HCT116 (cell line): ENCODE results near the gene NEUROD2. TPM values are rescaled to one million over a fixed set of nuclear protein-coding genes. Genes with fewer than 3 reads are reported as not detected.

Source experiments
- ATAC-seq: fragments of 200-7000 bp; cut with Tn5 transposase; 2 replicates; pipeline ENCODE4 v1.9.1; 2020; ENCODE audit warnings: mild to moderate bottlenecking, moderate library complexity
- BruUV-seq: library from RNA; stranded (reverse); fragments of 400-500 nt; replicated peaks from 2 replicates; lab custom pipeline; 2021; lab: Mats Ljungman, UMichigan
- CTCF ChIA-PET: fragments of 300-600 bp; sonication (Branson Sonifier 250); formaldehyde crosslinking; loops from one replicate; lab custom pipeline; 2021; ENCODE audit warnings: antibody characterized with exemption; lab: Charles Lee
- POLR2A ChIA-PET: fragments of 300-600, 350-600 bp; sonication (Branson Sonifier 250); formaldehyde crosslinking; loops from one replicate; lab custom pipeline; 2021; ENCODE audit warnings: antibody characterized with exemption; lab: Charles Lee
- RAD21 ChIA-PET, 2 experiments: fragments of 300-600 bp; sonication (Branson Sonifier 250); formaldehyde crosslinking; loops; one replicate each; lab custom pipeline; 2023; ENCODE audit warnings: low total read pairs in 2 of 2; ENCODE audit not compliant: uncharacterized antibody in 2 of 2, unreplicated experiment in 2 of 2, low non-redundant PET in 1 of 2; lab: Charles Lee
- DNase-seq: peaks from one replicate; pipeline ENCODE4 v3.0.0-alpha.2; 2010; ENCODE audit warnings: low read depth, low spot score
- H2AFZ ChIP-seq: fragments of 200-600 bp; shearing (Covaris generic), sonication (generic); 2 replicates; pipeline ENCODE4 v1.6.1; 2017; ENCODE audit warnings: low read depth, mixed run types, mixed read lengths, antibody characterized with exemption, low read length; ENCODE audit not compliant: poor library complexity, severe bottlenecking
- H3K27ac ChIP-seq: 2 replicates; pipeline ENCODE4 v1.5.1; 2012; ENCODE audit warnings: low read depth, low read length
- H3K27me3 ChIP-seq: fragments of 200-600 bp; sonication (generic); 2 replicates; pipeline ENCODE4 v1.6.1; 2016; ENCODE audit warnings: mixed run types, low read length, mixed read lengths; ENCODE audit not compliant: insufficient read depth
- H3K36me3 ChIP-seq, 2 experiments: fragments of 200-500 bp in 1 of 2; fragments of 200-600 bp in 1 of 2; sonication (Bioruptor generic) in 1 of 2; sonication (generic) in 1 of 2; 2 replicates each; pipeline versions ENCODE4 v1.5.1 to v1.6.1; 2014 to 2016; ENCODE audit warnings: low read length in 2 of 2, inconsistent platforms in 1 of 2, mixed read lengths in 1 of 2, mixed run types in 1 of 2; ENCODE audit not compliant: insufficient read depth in 2 of 2, control insufficient read depth in 1 of 2
- H3K4me1 ChIP-seq, 2 experiments: fragments of 200-600 bp in 1 of 2; sonication (generic) in 1 of 2; 2 replicates each; pipeline versions ENCODE4 v1.5.1 to v1.6.1; 2012 to 2017; ENCODE audit warnings: low read length in 2 of 2, inconsistent platforms in 1 of 2, mild to moderate bottlenecking in 1 of 2, mixed read lengths in 1 of 2, mixed run types in 1 of 2, moderate library complexity in 1 of 2; ENCODE audit not compliant: insufficient read depth in 2 of 2, control insufficient read depth in 1 of 2
- H3K4me2 ChIP-seq: fragments of 200-600 bp; sonication (generic); 2 replicates; pipeline ENCODE4 v1.6.1; 2017; ENCODE audit warnings: mixed run types, low read length, mixed read lengths
- H3K4me3 ChIP-seq, 2 experiments: fragments of 200-600 bp in 1 of 2; sonication (generic) in 1 of 2; replicated peaks in 1 of 2; 2 replicates each; pipeline ENCODE4 v1.5.1; 2011 to 2016; ENCODE audit warnings: low read length in 2 of 2, control low read depth in 1 of 2, low read depth in 1 of 2, mild to moderate bottlenecking in 1 of 2, mixed read lengths in 1 of 2, mixed run types in 1 of 2
- H3K79me2 ChIP-seq: fragments of 200-600 bp; sonication (generic); 2 replicates; pipeline ENCODE4 v1.6.1; 2017; ENCODE audit warnings: mild to moderate bottlenecking, mixed run types, low read length, moderate library complexity, mixed read lengths; ENCODE audit not compliant: insufficient read depth
- H3K9ac ChIP-seq: fragments of 200-600 bp; sonication (generic); 2 replicates; pipeline ENCODE4 v1.6.1; 2016; ENCODE audit warnings: low read length, mixed read lengths
- H3K9me2 ChIP-seq: fragments of 200-600 bp; sonication (generic), shearing (Covaris generic); 2 replicates; pipeline ENCODE4 v1.6.1; 2017; ENCODE audit warnings: mixed run types, mild to moderate bottlenecking, moderate library complexity; ENCODE audit not compliant: insufficient read depth
- H3K9me3 ChIP-seq, 2 experiments: fragments of 200-500 bp in 1 of 2; fragments of 200-600 bp in 1 of 2; sonication (Bioruptor generic) in 1 of 2; sonication (generic) in 1 of 2; 2 replicates each; pipeline ENCODE4 v1.6.1; 2014 to 2017; ENCODE audit warnings: low read length in 2 of 2, mixed read lengths in 2 of 2, inconsistent platforms in 1 of 2, low read depth in 1 of 2, mild to moderate bottlenecking in 1 of 2, mixed run types in 1 of 2, moderate library complexity in 1 of 2; ENCODE audit not compliant: control insufficient read depth in 1 of 2, insufficient read depth in 1 of 2
- H4K20me1 ChIP-seq: fragments of 200-600 bp; sonication (generic), shearing (Covaris generic); 2 replicates; pipeline ENCODE4 v1.6.1; 2017; ENCODE audit warnings: mixed run types, mild to moderate bottlenecking, moderate library complexity; ENCODE audit not compliant: insufficient read depth
- CEBPB ChIP-seq: IDR thresholded peaks from 2 replicates; pipeline ENCODE4 v1.6.1; 2012; ENCODE audit warnings: low read depth
- EZH2 ChIP-seq: fragments of 200-600 bp; sonication (generic); IDR thresholded peaks from 2 replicates; pipeline ENCODE4 v1.6.1; 2017; ENCODE audit warnings: antibody characterized with exemption, mixed run types
- POLR2AphosphoS5 ChIP-seq: IDR thresholded peaks from 2 replicates; pipeline ENCODE4 v1.6.1; 2011; ENCODE audit warnings: mild to moderate bottlenecking, low read depth, low read length, moderate library complexity
- RAD21 ChIP-seq: IDR thresholded peaks from 2 replicates; pipeline ENCODE4 v1.6.1; 2012; ENCODE audit warnings: low read depth, mild to moderate bottlenecking
- SIN3A ChIP-seq: IDR thresholded peaks from 2 replicates; pipeline ENCODE4 v1.6.1; 2012; ENCODE audit warnings: low read depth
- SP1 ChIP-seq: IDR thresholded peaks from 2 replicates; pipeline ENCODE4 v1.6.1; 2012; ENCODE audit warnings: low read depth
- YY1 ChIP-seq: IDR thresholded peaks from 2 replicates; pipeline ENCODE4 v1.6.1; 2011; ENCODE audit warnings: low read length, low read depth, moderate library complexity, mild to moderate bottlenecking; ENCODE audit not compliant: insufficient replicate concordance; ENCODE audit errors: extremely low read depth
- ZNF274 ChIP-seq: fragments of 200-500 bp; sonication (Bioruptor generic); IDR thresholded peaks from 2 replicates; pipeline ENCODE4 v1.6.1; 2014; ENCODE audit warnings: mild to moderate bottlenecking, low read depth, low read length, inconsistent platforms
- intact Hi-C: fragments of 100-400 bp; cut with micrococcal nuclease; formaldehyde crosslinking; loops from 2 replicates; pipeline ENCODE4 v1.10.0; 2022
- total RNA-seq: library from RNA; stranded (reverse); gene quantifications from one replicate; pipeline ENCODE4 v1.2.1, GENCODE V29; 2021; ENCODE audit not compliant: unreplicated experiment
- TF ChIP-seq, protein P1 (sequence below): IDR thresholded peaks from 2 replicates; pipeline ENCODE4 v1.6.1; 2012

The NEUROD2 gene
- total RNA-seq, 1 experiment from 2014 or later, result not detected

DNA sequence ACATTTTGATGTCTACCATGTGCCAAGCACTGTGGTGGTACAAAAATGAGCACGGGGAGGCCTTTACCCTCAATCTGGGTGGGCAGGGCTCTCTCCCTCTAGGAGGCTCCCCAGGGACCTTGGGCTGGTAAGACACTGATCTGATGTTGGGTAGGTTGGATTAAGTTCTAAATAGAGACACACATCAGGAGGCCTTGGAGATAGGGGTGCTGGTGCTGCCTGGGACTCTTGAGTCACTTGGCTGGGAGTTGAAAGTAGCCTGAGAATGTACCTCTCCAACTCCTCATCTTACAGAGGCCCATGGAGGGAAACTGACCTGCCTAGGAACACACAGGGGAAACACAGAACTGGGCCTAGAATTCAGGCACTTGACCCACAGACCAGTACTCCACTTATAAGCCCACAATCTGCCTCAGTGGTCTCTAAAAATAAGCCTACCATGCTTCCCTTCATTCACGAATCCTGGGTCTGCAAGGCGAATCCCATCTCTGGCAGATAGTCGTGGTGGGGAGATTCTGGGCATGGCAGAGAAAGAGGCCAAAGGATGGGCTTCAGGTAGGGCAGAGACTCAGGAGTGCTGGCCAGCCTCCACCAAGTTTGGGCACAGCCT, 1.8 kb upstream of the NEUROD2 start:
- Histone ChIP-seq H3K9me3 (no peaks in the 10 kb centered on the region), H3K4me1 (peaks cover 0 to 5% of the 10 kb centered on the region in 2 experiments; a peak in 2 of 4 replicates), H3K4me3 (no peak overlapping the region), H3K9me2 (no peaks in the 10 kb centered on the region), H3K27ac (no peak overlapping the region), H3K4me2 (no peak overlapping the region), H3K36me3 (no peaks in the 10 kb centered on the region), H2AFZ (no peak overlapping the region), H3K27me3 (no peaks in the 10 kb centered on the region), H4K20me1 (no peaks in the 10 kb centered on the region), H3K9ac (no peak overlapping the region), H3K79me2 (no peaks in the 10 kb centered on the region)
- ChIA-PET RAD21 (no interaction called here), CTCF (interaction anchor here (0.8 kb wide), 1 partner anchor 12 kb away, joined by 3 read pairs; no protein-coding TSS in a partner anchor), POLR2A (no interaction called here)
- intact Hi-C loops, result no loop called here
- no peak for DNase-seq
- ATAC-seq, result no peak
- TF ChIP-seq SP1 (no peak), POLR2AphosphoS5 (no peak), RAD21 (no peak), SIN3A (no peak), YY1 (no peak), ZNF274 (no peak), EZH2 (no peak), CEBPB (no peak)
- TF ChIP-seq, protein P1, sequence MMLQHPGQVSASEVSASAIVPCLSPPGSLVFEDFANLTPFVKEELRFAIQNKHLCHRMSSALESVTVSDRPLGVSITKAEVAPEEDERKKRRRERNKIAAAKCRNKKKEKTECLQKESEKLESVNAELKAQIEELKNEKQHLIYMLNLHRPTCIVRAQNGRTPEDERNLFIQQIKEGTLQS, result no peak
- no TSS peak for BruUV-seq
